Right lobe of liver (tissue), 4 donors: ENCODE measurements around the gene OR2T35.
"Not testable (repeated sequence)": the region's sequence is repeated elsewhere in the genome, so short reads cannot be mapped to it uniquely, and the experiment has no call there.

Experiments used
- CTCF ChIP-seq, 4 donors: fragments of 200-600 bp in 3 of 4; fragments of 450-650 bp in 1 of 4; IDR thresholded peaks; one replicate each; pipeline versions ENCODE4 v1.5.1 to v1.8.0; 2016 to 2022; ENCODE audit warnings: antibody characterized with exemption in 4 of 4, mild to moderate bottlenecking in 2 of 4
- POLR2A ChIP-seq: fragments of 450-650 bp; IDR thresholded peaks from one replicate; pipeline ENCODE4 v1.6.1; 2017; ENCODE audit warnings: antibody characterized with exemption, mild to moderate bottlenecking
- donor health status: DM: no; HTN: no; CAD: no.
- donor health status: DM: no; HTN: no; CAD: no.
- donor health status: DM: no; HTN: yes; CAD: no.

DNA sequence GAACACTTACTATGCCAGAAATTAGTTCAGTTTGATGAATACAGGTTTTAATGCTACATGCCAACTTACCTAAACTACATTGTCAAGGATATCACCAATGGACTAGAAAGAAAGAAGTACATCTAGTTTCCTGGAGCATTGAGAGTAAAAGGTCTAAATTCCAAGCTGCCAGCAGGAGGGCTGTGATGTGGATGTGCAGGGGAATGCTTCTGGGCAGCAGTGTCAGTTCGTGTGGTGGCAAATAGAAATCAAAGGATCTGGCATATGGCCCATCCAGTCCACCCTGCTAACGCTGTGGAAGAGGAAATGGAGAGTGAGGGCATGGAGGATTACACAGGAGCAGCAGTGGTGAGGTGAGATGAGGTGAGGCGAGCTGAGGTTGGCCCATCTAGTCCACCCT, at the start of gene OR2T35:
- not testable (repeated sequence) for TF ChIP-seq POLR2A; CTCF (IDR thresholded peaks at IDR 0.05)
